CD4-positive, alpha-beta T cell (primary cell): ENCODE measurements around the gene C20orf141. TPM values are rescaled to one million over a fixed set of nuclear protein-coding genes. Genes with fewer than 3 reads are reported as not detected.

Experiments
- ATAC-seq: fragments of 200-7000 bp; cut with Tn5 transposase; one replicate; pipeline ENCODE4 v1.10.0; 2022; ENCODE audit warnings: mild to moderate bottlenecking; ENCODE audit not compliant: poor library complexity
- CTCF ChIA-PET: fragments of 350-600 bp; sonication (Branson Sonifier 250); formaldehyde crosslinking; loops from one replicate; lab custom pipeline; 2021; ENCODE audit warnings: antibody characterized with exemption, inconsistent platforms; lab: Charles Lee
- POLR2A ChIA-PET: fragments of 350-600 bp; sonication (Branson Sonifier 250); formaldehyde crosslinking; loops from one replicate; lab custom pipeline; 2021; ENCODE audit warnings: antibody characterized with exemption, inconsistent platforms; lab: Charles Lee
- DNase-seq, 14 experiments: peaks; one replicate each; pipeline ENCODE4 v3.0.0-alpha.2; 2013 to 2020; ENCODE audit warnings: mixed read lengths in 2 of 14
- H3K27ac ChIP-seq, 2 donors: one replicate each; pipeline versions ENCODE4 v1.5.1 to v1.7.0; 2013; ENCODE audit warnings: low read length in 2 of 2, low read depth in 1 of 2, mild to moderate bottlenecking in 1 of 2
- H3K27me3 ChIP-seq, 2 experiments: 1 replicate in 1 of 2; 2 replicates in 1 of 2; pipeline versions ENCODE4 v1.6.1 to v1.7.0; 2013; ENCODE audit warnings: low read length in 2 of 2, control low read depth in 1 of 2, mild to moderate bottlenecking in 1 of 2, moderate library complexity in 1 of 2; ENCODE audit not compliant: insufficient read depth in 2 of 2, control insufficient read depth in 1 of 2
- H3K36me3 ChIP-seq: one replicate; pipeline ENCODE4 v1.6.1; 2013; ENCODE audit warnings: low read length, control low read depth; ENCODE audit not compliant: insufficient read depth
- H3K4me1 ChIP-seq: one replicate; pipeline ENCODE4 v1.6.1; 2013; ENCODE audit warnings: low read length, control low read depth; ENCODE audit not compliant: insufficient read depth
- H3K4me3 ChIP-seq: one replicate; pipeline ENCODE4 v1.5.1; 2013; ENCODE audit warnings: mild to moderate bottlenecking, low read length, moderate library complexity
- H3K9me3 ChIP-seq, 2 experiments: 1 replicate in 1 of 2; 2 replicates in 1 of 2; pipeline versions ENCODE4 v1.6.1 to v1.7.0; 2013; ENCODE audit warnings: low read length in 2 of 2, mild to moderate bottlenecking in 2 of 2, control low read depth in 1 of 2, moderate library complexity in 1 of 2; ENCODE audit not compliant: control insufficient read depth in 1 of 2, insufficient read depth in 1 of 2
- H3K27ac Mint-ChIP-seq: one replicate; pipeline ENCODE4 v1.8.0; 2020; ENCODE audit warnings: mixed read lengths
- H3K27me3 Mint-ChIP-seq: one replicate; pipeline ENCODE4 v1.8.0; 2021; ENCODE audit warnings: mixed read lengths
- H3K36me3 Mint-ChIP-seq: one replicate; pipeline ENCODE4 v1.8.0; 2021; ENCODE audit warnings: low read depth, mixed read lengths
- H3K4me1 Mint-ChIP-seq: one replicate; pipeline ENCODE4 v1.8.0; 2021; ENCODE audit warnings: low read depth, mixed read lengths
- H3K4me3 Mint-ChIP-seq: one replicate; pipeline ENCODE4 v1.8.0; 2020; ENCODE audit warnings: mild to moderate bottlenecking, mixed read lengths
- H3K9me3 Mint-ChIP-seq: one replicate; pipeline ENCODE4 v1.8.0; 2020; ENCODE audit warnings: mixed read lengths
- intact Hi-C, 2 experiments: fragments of 100-400 bp; cut with DNase I in 1 of 2; cut with micrococcal nuclease in 1 of 2; formaldehyde crosslinking; loops; one replicate each; pipeline versions ENCODE4 v1.15.1 to v1.9.0; 2023 to 2025; cut with DNase I, micrococcal nuclease
- total RNA-seq, 174 experiments: library from RNA in 2 of 174; stranded (reverse) in 2 of 174; gene quantifications; one replicate each; pipeline ENCODE4 v1.2.3 and lab custom pipeline; 2021 to 2026
- TF ChIP-seq, protein P1 (sequence below): fragments of 200-600 bp; IDR thresholded peaks from one replicate; pipeline ENCODE4 v1.8.0; 2022; ENCODE audit warnings: antibody characterized with exemption, mild to moderate bottlenecking

The C20orf141 gene
- total RNA-seq, 2 experiments from 2014 or later, result not detected

- Mint-ChIP-seq H3K27me3 (peaks cover 72% of the 10 kb centered on the region), H3K9me3 (peaks cover 5% of the 10 kb centered on the region), H3K27ac (no peak overlapping the region), H3K36me3 (no peaks in the 10 kb centered on the region), H3K4me1 (no peaks in the 10 kb centered on the region), H3K4me3 (no peak overlapping the region)
- ChIA-PET POLR2A (no interaction called here), CTCF (no interaction called here)
- no peak for DNase-seq
- Histone ChIP-seq H3K4me3 (no peak overlapping the region), H3K27me3 (peaks cover 13 to 14% of the 10 kb centered on the region in 2 experiments), H3K36me3 (no peaks in the 10 kb centered on the region), H3K4me1 (no peaks in the 10 kb centered on the region), H3K27ac (no peak overlapping the region), H3K9me3 (peaks cover 5 to 6% of the 10 kb centered on the region in 2 experiments)
- TF ChIP-seq, protein P1, sequence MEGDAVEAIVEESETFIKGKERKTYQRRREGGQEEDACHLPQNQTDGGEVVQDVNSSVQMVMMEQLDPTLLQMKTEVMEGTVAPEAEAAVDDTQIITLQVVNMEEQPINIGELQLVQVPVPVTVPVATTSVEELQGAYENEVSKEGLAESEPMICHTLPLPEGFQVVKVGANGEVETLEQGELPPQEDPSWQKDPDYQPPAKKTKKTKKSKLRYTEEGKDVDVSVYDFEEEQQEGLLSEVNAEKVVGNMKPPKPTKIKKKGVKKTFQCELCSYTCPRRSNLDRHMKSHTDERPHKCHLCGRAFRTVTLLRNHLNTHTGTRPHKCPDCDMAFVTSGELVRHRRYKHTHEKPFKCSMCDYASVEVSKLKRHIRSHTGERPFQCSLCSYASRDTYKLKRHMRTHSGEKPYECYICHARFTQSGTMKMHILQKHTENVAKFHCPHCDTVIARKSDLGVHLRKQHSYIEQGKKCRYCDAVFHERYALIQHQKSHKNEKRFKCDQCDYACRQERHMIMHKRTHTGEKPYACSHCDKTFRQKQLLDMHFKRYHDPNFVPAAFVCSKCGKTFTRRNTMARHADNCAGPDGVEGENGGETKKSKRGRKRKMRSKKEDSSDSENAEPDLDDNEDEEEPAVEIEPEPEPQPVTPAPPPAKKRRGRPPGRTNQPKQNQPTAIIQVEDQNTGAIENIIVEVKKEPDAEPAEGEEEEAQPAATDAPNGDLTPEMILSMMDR, result no peak
- intact Hi-C loops, result loop anchor here in 1 of 2 experiments (10.0 kb wide), 1 partner anchor 1175 kb away; no protein-coding TSS in a partner anchor
- ATAC-seq, result no peak
Measured at GRCh38 chr20:2809690-2810089, 5.1 kb upstream of the C20orf141 start.

- no peaks in the 10 kb centered on the region for H3K36me3 Mint-ChIP-seq
- ATAC-seq (no peak), DNase-seq (no peak)
- Histone ChIP-seq H3K4me3 (no peak overlapping the region), H3K27me3 (no peaks in the 10 kb centered on the region), H3K27ac (no peak overlapping the region), H3K36me3 (no peaks in the 10 kb centered on the region), H3K4me1 (peaks cover 3% of the 10 kb centered on the region), H3K9me3 (peaks cover 0 to 6% of the 10 kb centered on the region in 2 experiments)
- POLR2A ChIA-PET, result interaction anchor here (0.8 kb wide), 1 partner anchor 28 kb away, joined by 3 read pairs; no protein-coding TSS in a partner anchor
- H3K27me3 Mint-ChIP-seq, result peaks cover 60% of the 10 kb centered on the region
- intact Hi-C loops, result no loop called here
- H3K27ac Mint-ChIP-seq, result no peak overlapping the region
- CTCF ChIA-PET, result no interaction called here
- no peak overlapping the region for H3K4me3 Mint-ChIP-seq
- H3K9me3 Mint-ChIP-seq, result peaks cover 5% of the 10 kb centered on the region
- no peaks in the 10 kb centered on the region for H3K4me1 Mint-ChIP-seq
- TF ChIP-seq, protein P1, result no peak
Measured at GRCh38 chr20:2812189-2812588, 2.6 kb upstream of the C20orf141 start.

DNA sequence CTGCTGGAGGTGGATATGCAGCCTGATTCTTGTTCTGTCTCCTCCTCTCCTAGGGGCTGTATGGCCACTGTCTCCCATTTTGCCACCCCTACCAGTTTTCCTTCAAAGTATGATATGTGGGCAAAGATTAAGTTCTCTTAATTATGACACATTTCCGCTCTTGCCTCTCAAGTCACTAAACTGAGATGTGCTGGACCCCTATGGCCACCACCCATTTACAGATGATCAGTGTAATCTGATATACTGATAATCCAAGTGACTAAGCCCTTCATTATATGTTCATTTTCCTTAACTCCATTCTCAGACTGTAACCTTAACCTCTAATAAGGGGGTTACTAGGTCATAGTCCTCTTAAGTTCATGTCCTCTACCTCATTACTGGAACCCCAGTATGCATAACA is 711 bp upstream of the C20orf141 start:
- intact Hi-C loops, result no loop called here
- Histone ChIP-seq H3K4me3 (no peak overlapping the region), H3K9me3 (peaks cover 0 to 6% of the 10 kb centered on the region in 2 experiments), H3K27ac (no peak overlapping the region), H3K36me3 (no peaks in the 10 kb centered on the region), H3K4me1 (peaks cover 3% of the 10 kb centered on the region), H3K27me3 (no peaks in the 10 kb centered on the region)
- peaks cover 5% of the 10 kb centered on the region for H3K9me3 Mint-ChIP-seq
- ChIA-PET POLR2A (no interaction called here), CTCF (no interaction called here)
- H3K4me1 Mint-ChIP-seq, result no peaks in the 10 kb centered on the region
- no peak overlapping the region for H3K27ac Mint-ChIP-seq
- no peak for ATAC-seq
- H3K4me3 Mint-ChIP-seq, result no peak overlapping the region
- H3K36me3 Mint-ChIP-seq, result no peaks in the 10 kb centered on the region
- TF ChIP-seq, protein P1, result no peak
- H3K27me3 Mint-ChIP-seq, result peaks cover 58% of the 10 kb centered on the region
- DNase-seq, result no peak
